ENCODE data around the gene WIZ. TPM values are rescaled to one million over a fixed set of nuclear protein-coding genes. Genes with fewer than 3 reads are reported as not detected.

Gene WIZ
- total RNA-seq, 4 donors from 2014 or later, result 39.1 to 44.9 (median 41.0) TPM

- TF ChIP-seq POLR2A (IDR thresholded peaks at IDR 0.05) (no peak), POLR2AphosphoS5 (IDR thresholded peaks at IDR 0.05) (no peak), EP300 (IDR thresholded peaks at IDR 0.05) (no peak)
- TF ChIP-seq, protein P1, sequence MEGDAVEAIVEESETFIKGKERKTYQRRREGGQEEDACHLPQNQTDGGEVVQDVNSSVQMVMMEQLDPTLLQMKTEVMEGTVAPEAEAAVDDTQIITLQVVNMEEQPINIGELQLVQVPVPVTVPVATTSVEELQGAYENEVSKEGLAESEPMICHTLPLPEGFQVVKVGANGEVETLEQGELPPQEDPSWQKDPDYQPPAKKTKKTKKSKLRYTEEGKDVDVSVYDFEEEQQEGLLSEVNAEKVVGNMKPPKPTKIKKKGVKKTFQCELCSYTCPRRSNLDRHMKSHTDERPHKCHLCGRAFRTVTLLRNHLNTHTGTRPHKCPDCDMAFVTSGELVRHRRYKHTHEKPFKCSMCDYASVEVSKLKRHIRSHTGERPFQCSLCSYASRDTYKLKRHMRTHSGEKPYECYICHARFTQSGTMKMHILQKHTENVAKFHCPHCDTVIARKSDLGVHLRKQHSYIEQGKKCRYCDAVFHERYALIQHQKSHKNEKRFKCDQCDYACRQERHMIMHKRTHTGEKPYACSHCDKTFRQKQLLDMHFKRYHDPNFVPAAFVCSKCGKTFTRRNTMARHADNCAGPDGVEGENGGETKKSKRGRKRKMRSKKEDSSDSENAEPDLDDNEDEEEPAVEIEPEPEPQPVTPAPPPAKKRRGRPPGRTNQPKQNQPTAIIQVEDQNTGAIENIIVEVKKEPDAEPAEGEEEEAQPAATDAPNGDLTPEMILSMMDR (IDR thresholded peaks at IDR 0.05), result no peak
- no peak for DNase-seq (ENCODE audit: low spot score in 2 of 2)
- Histone ChIP-seq H3K9me3 (no peaks in the 10 kb centered on the region), H3K4me3 (no peak overlapping the region), H3K36me3 (peaks cover 69% of the 10 kb centered on the region), H3K4me1 (peaks cover 32% of the 10 kb centered on the region), H3K27me3 (no peaks in the 10 kb centered on the region), H3K27ac (no peak overlapping the region)
- WGBS, result 91% methylated on average over 8 of the region's 35 CpGs
These were observed 21.7 kb downstream of the WIZ start for GRCh38 chr19:15427991-15428471.

- H3K4me1 ChIP-seq, result peaks cover 31% of the 10 kb centered on the region
- no peak overlapping the region for H3K4me3 ChIP-seq
- TF ChIP-seq EP300 (IDR thresholded peaks at IDR 0.05), result no peak
- no peak for TF ChIP-seq POLR2A (IDR thresholded peaks at IDR 0.05)
- no peak for TF ChIP-seq POLR2AphosphoS5 (IDR thresholded peaks at IDR 0.05)
- TF ChIP-seq, protein P1 (IDR thresholded peaks at IDR 0.05), result no peak
- no peaks in the 10 kb centered on the region for H3K27me3 ChIP-seq
- peaks cover 76% of the 10 kb centered on the region for H3K36me3 ChIP-seq
- WGBS, result 97% methylated on average over 24 of the region's 25 CpGs
- DNase-seq (ENCODE audit: low spot score in 2 of 2), result no peak
- no peaks in the 10 kb centered on the region for H3K9me3 ChIP-seq
- no peak overlapping the region for H3K27ac ChIP-seq
These were observed 22.4 kb downstream of the WIZ start for GRCh38 chr19:15427350-15427700.

DNA sequence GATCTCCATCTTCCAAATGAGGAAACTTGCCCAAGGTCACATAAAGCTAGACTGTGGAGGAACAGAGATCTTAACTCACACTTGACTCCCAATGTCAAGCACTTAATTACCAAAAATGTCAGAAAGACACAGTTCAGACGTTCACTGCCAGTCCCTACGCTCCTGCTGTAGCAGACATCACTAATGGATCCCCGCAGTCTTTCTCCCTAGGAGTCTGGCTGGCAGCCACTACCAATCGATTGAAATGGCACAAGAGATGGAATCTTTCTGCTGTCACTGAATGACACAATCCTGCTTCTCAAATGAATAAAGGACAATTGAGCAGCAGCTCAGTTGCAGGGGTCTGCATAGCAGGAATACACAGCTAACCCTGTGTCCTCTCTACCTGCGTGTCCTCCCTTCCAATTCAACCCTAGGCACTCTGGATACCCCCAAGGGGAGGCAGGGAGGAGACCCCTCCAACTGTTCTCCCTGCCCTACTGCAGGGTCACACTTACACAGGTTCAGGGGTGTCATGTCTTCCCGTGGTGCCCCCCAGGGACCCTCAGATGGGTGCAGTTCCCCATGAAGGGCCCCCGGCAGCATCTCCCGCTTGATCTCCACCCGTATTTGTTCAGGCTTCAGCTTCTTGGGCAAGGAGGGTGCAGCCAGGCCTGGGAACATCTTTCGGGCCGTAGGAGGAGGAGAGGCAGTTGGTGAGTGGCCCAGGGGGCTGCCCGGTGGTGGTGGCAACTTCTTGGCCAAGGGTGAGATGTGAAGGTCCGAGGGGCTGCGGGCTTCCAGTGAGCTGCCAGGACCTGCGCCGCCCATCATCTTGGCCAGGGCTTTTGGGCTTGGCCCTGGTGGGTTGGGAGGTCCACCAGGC is 23.0 kb downstream of the WIZ start:
- Histone ChIP-seq H3K27ac (no peak overlapping the region), H3K36me3 (peaks cover 82% of the 10 kb centered on the region), H3K9me3 (no peaks in the 10 kb centered on the region), H3K4me3 (no peak overlapping the region), H3K27me3 (no peaks in the 10 kb centered on the region), H3K4me1 (peaks cover 29% of the 10 kb centered on the region)
- DNase-seq (ENCODE audit: low spot score in 2 of 2), result no peak
- no peak for TF ChIP-seq EP300 (IDR thresholded peaks at IDR 0.05)
- TF ChIP-seq POLR2AphosphoS5 (IDR thresholded peaks at IDR 0.05), result no peak
- 79% methylated on average over 12 of the region's 16 CpGs for WGBS

DNA sequence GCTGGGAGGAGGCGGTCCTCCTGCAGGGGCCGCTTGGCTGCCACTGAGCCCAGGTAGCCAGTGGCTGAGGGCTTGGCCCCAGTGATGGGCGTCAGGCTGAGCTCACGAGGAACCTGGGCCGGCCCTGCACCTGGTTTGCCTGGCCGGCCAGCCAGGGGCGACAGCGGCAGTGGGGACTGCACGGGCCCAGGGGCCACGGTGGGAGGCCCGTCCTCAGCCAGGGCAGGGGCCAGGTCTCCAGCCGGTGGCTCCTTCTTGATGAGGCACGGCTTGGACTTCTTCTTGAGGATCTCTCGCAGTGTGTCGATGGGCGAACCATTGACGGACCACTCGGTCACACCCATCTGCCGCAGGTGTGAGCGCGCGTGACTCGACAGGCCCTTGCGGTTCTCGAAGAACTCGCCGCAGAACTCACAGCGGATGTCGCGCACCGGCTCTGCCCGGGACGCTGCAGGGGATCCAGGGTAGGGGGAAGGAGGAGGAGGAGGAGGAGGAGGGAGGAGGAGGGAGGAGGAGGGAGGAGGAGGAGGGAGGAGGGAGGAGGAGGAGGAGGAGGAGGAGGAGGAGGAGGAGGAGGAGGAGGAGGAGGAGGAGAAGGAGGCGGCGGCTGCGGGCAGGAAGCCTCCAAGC is 24.3 kb downstream of the WIZ start:
- H3K9me3 ChIP-seq, result no peaks in the 10 kb centered on the region
- H3K27me3 ChIP-seq, result no peaks in the 10 kb centered on the region
- H3K27ac ChIP-seq, result no peak overlapping the region
- no peak overlapping the region for H3K4me3 ChIP-seq
- peaks cover 16% of the 10 kb centered on the region for H3K4me1 ChIP-seq
- peaks cover 83% of the 10 kb centered on the region for H3K36me3 ChIP-seq
- WGBS, result 96% methylated on average over 23 of the region's 36 CpGs
- TF ChIP-seq POLR2AphosphoS5 (IDR thresholded peaks at IDR 0.05), result no peak
- TF ChIP-seq, protein P1 (IDR thresholded peaks at IDR 0.05), result no peak
- no peak for DNase-seq (ENCODE audit: low spot score in 2 of 2)

GRCh38 chr19:15424692-15425272 is 25.0 kb downstream of the WIZ start:
- TF ChIP-seq, protein P1 (IDR thresholded peaks at IDR 0.05), result no peak
- no peak for TF ChIP-seq POLR2AphosphoS5 (IDR thresholded peaks at IDR 0.05)
- no peak overlapping the region for H3K27ac ChIP-seq
- no peak overlapping the region for H3K4me3 ChIP-seq
- H3K36me3 ChIP-seq, result peaks cover 81% of the 10 kb centered on the region
- peaks cover 12% of the 10 kb centered on the region for H3K4me1 ChIP-seq
- WGBS, result 80% methylated on average over 3 of the region's 38 CpGs
- no peaks in the 10 kb centered on the region for H3K9me3 ChIP-seq
- H3K27me3 ChIP-seq, result no peaks in the 10 kb centered on the region
- DNase-seq (ENCODE audit: low spot score in 2 of 2), result no peak

Data from suprapubic skin (tissue), 4 donors.